NCI-H460 (cell line): ENCODE results near the gene KMO. TPM values are rescaled to one million over a fixed set of nuclear protein-coding genes. Genes with fewer than 3 reads are reported as not detected.
A peak's percentile ranks its signal among the peaks of the same experiment; 100 is the strongest.

Experiments
- DNase-seq: peaks from one replicate; pipeline ENCODE4 v3.0.0-alpha.2; 2016; ENCODE audit warnings: low read depth; ENCODE audit errors: extremely low read depth
- polyA plus RNA-seq: library from polyadenylated mRNA; depleted of rRNA; stranded (reverse); fragments of >200 nt; gene quantifications from 2 replicates; pipeline ENCODE4 v1.2.3, GENCODE V29; 2014; cell fraction: nucleus; rRNA removed
- total RNA-seq: library from RNA; depleted of rRNA; stranded (reverse); fragments of >200 nt; shearing (Covaris generic); gene quantifications from 2 replicates; pipeline ENCODE4 v1.2.3, GENCODE V29; 2014; rRNA removed

The KMO gene
- 0.17 and 0.35 TPM in 2 replicates for total RNA-seq
- polyA plus RNA-seq: 1.3 and 1.4 TPM in 2 replicates

GRCh38 chr1:241532162-241532531 is at the start of gene KMO:
KMO (plus strand) TSS chr1:241532378; CDS start chr1:241532445, 67 bp downstream.
- no peak for DNase-seq

GRCh38 chr1:241482761-241483250 is 49.4 kb upstream of the KMO start:
- DNase-seq: peak; percentile 56

- no peak for DNase-seq
Observed at GRCh38 chr1:241485145-241485544, 47.0 kb upstream of the KMO start.

GRCh38 chr1:241485554-241485992 is 46.6 kb upstream of the KMO start:
- DNase-seq: peak; percentile 35

GRCh38 chr1:241488739-241489138 is 43.4 kb upstream of the KMO start:
- no peak for DNase-seq

- DNase-seq: no peak
Observed at GRCh38 chr1:241495741-241496140, 36.4 kb upstream of the KMO start.

- peak; percentile 55 for DNase-seq
Observed at GRCh38 chr1:241499910-241500309, 32.3 kb upstream of the KMO start.

- no peak for DNase-seq
Observed at GRCh38 chr1:241503444-241503843, 28.7 kb upstream of the KMO start.

GRCh38 chr1:241507189-241507863 is 24.9 kb upstream of the KMO start:
- DNase-seq: no peak

GRCh38 chr1:241513378-241513777 is 18.8 kb upstream of the KMO start:
- no peak for DNase-seq

GRCh38 chr1:241518476-241519307 is 13.5 kb upstream of the KMO start:
- no peak for DNase-seq

GRCh38 chr1:241519308-241520079 is 12.7 kb upstream of the KMO start, which contains the start of gene FH:
FH (minus strand) TSS chr1:241519755; CDS start chr1:241519722, 33 bp downstream.
- peak; percentile 100 for DNase-seq

- DNase-seq: no peak
Observed at GRCh38 chr1:241520080-241520465, 12.1 kb upstream of the KMO start.

- no peak for DNase-seq
Observed at GRCh38 chr1:241521718-241522117, 10.5 kb upstream of the KMO start.

GRCh38 chr1:241525026-241525425 is 7.2 kb upstream of the KMO start:
- no peak for DNase-seq

GRCh38 chr1:241527146-241527545 is 5.0 kb upstream of the KMO start:
- no peak for DNase-seq

GRCh38 chr1:241531195-241532161 is 700 bp upstream of the KMO start:
- peak; percentile 82 for DNase-seq

GRCh38 chr1:241532864-241533263 is 686 bp downstream of the KMO start:
- no peak for DNase-seq

- no peak for DNase-seq
Observed at GRCh38 chr1:241533326-241534115, 1.3 kb downstream of the KMO start.
